Lower leg skin (tissue), 3 donors: ENCODE measurements around the gene CROT.

Experiments used
- CTCF ChIP-seq, 3 donors: fragments of 450-650 bp; IDR thresholded peaks; one replicate each; pipeline ENCODE4 v1.5.1; 2016; ENCODE audit warnings: antibody characterized with exemption in 3 of 3, mild to moderate bottlenecking in 3 of 3, moderate library complexity in 2 of 3
- POLR2A ChIP-seq, 2 donors: fragments of 450-650 bp; IDR thresholded peaks; one replicate each; pipeline ENCODE4 v1.6.1; 2016 to 2017; ENCODE audit warnings: antibody characterized with exemption in 2 of 2, mild to moderate bottlenecking in 1 of 2, moderate library complexity in 1 of 2

GRCh38 chr7:87369216-87369615 lies 23.8 kb downstream of the CROT start:
- no peak for TF ChIP-seq CTCF (IDR thresholded peaks at IDR 0.05)
- no peak for TF ChIP-seq POLR2A (IDR thresholded peaks at IDR 0.05)
